GM13976 (cell line): ENCODE measurements around the gene AANAT.
"Not testable (repeated sequence)": the region's sequence is repeated elsewhere in the genome, so short reads cannot be mapped to it uniquely, and the experiment has no call there.

ENCODE experiments used
- DNase-seq: peaks from one replicate; pipeline ENCODE4 v3.0.0; 2012; ENCODE audit warnings: low spot score
- in situ Hi-C: fragments of 300-500 bp; cut with MboI; formaldehyde crosslinking; loops from one replicate; pipeline ENCODE4 v1.12.0; 2022; ENCODE audit warnings: low sequenced_read_pairs, mixed read lengths, inconsistent platforms; ENCODE audit not compliant: unreplicated experiment
- TF ChIP-seq, protein P1 (sequence below): IDR thresholded peaks from 2 replicates; pipeline ENCODE4 v1.5.1; 2012; ENCODE audit warnings: borderline replicate concordance, mild to moderate bottlenecking; ENCODE audit not compliant: insufficient read depth; ENCODE audit errors: extremely low read depth, missing control alignments, control extremely low read depth

AANAT gene

DNA sequence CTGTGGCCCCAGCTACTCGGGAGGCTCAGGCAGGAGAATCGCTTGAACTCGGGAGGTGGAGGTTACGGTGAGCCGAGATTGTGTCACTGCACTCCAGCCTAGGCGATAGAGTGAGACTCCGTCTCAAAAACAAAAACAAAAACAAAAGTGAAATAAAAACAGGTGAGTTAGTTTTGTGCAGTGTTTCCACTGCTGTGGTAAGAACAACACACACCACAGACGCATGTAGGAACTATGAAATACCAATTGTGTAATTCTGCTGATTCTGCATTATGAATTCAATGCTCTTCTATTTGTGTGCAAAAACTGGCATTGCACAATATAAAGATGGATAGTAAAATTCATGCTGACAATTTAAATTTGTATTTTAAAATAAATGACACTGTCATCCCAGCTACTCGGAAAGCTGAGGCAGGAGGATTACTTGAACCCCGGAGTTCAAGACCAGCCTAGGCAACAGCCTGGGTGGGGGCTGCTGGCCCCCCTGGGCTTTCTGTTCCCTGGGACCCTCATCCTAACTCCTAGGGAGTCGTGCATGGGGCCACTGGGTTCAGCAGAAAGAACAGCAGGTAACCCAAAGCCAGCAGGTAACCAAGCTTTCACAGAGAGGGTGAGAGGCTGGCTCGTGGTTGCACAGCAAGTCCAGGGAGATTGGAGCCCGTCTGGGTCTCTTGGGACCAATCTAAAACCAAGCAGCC is 44.4 kb downstream of the AANAT start:
- in situ Hi-C loops = no loop called here
- TF ChIP-seq, protein P1, sequence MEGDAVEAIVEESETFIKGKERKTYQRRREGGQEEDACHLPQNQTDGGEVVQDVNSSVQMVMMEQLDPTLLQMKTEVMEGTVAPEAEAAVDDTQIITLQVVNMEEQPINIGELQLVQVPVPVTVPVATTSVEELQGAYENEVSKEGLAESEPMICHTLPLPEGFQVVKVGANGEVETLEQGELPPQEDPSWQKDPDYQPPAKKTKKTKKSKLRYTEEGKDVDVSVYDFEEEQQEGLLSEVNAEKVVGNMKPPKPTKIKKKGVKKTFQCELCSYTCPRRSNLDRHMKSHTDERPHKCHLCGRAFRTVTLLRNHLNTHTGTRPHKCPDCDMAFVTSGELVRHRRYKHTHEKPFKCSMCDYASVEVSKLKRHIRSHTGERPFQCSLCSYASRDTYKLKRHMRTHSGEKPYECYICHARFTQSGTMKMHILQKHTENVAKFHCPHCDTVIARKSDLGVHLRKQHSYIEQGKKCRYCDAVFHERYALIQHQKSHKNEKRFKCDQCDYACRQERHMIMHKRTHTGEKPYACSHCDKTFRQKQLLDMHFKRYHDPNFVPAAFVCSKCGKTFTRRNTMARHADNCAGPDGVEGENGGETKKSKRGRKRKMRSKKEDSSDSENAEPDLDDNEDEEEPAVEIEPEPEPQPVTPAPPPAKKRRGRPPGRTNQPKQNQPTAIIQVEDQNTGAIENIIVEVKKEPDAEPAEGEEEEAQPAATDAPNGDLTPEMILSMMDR = no peak
- DNase-seq = no peak

DNA sequence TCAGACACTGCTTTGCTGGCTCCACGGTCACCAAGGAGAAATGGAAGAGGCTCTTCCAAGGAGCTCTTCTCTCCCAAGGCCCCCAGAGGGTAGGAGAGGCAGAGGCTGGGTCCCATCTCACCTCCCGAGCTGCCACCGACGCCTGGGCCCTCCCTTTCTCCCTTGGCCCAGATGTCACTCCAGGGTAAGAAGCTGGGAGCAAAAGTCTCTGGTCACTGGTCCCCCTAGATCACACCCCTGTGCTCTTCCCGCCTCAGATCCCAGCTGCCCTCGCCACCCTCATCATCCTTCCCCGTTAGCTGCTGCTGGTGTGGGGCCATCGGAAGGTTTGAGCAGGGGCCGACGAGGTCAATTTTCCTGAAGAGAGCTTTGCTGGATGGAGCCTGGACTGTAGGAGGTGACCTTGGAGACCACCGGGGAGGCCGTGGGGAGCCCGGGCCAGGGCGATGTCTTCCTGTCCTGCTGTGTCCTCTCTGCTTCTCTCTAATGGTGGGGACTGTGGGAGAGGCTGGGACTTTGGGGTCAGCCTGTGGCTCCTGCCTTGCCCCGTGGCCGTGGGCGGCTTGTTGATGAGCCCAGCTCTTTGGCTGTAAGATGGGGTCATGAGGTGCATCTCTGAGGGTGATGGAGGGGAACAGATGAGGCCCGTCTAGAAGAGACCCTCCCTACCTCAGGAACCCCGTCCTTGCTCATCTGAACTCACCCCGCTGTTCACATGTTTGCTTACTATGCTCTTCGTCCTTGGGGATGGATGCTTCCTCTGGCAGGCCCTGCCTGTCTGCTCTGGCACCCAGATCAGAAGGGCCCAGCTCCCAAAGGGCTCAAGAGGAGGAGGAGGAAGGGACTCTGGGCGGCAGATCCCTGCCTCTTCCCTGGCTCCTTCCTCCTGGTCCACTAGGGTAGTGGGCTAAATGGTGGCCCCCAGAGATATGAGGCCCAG is 45.2 kb downstream of the AANAT start:
- DNase-seq = no peak
- in situ Hi-C loops = no loop called here
- TF ChIP-seq, protein P1 = no peak

DNA sequence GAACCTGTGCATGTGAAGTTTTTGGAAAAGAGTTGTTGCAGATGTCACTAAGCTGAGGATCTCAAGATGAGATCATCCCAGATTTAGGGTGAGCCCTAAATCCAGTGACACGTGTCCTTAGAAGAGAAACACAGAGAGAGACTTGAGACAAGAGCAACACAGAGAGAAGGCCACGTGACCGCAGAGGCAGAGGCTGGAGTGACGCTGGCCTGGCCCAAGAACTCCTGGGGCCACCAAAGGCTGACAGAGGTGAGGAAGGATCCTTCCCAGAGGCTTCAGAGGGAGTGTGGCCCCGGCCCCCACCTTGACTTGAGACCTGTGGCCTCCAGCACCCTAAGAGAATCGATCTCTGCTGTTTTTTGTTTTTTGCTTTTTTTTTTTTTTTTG is 45.9 kb downstream of the AANAT start:
- in situ Hi-C loops = no loop called here
- TF ChIP-seq, protein P1 = no peak
- DNase-seq = no peak

DNA sequence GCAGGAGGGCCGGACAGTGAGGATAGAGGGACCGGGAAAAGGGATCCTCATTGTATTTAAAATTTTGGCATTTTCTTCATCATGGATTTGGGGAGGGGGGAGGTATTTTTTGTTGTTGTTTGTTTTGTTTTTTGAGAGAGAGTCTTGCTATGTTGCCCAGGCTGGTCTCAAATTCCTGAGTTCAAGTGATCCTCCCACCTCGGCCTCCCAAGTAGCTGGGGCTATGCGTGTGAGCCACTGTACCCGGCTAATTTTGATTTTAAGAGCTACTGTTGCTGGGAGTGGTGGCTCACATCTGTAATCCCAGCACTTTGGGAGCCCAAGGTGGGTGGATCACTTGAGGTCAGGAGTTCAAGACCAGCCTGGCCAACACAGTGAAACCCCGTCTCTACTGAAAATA is 47.0 kb downstream of the AANAT start:
- DNase-seq, in situ Hi-C loops: not testable (repeated sequence)

DNA sequence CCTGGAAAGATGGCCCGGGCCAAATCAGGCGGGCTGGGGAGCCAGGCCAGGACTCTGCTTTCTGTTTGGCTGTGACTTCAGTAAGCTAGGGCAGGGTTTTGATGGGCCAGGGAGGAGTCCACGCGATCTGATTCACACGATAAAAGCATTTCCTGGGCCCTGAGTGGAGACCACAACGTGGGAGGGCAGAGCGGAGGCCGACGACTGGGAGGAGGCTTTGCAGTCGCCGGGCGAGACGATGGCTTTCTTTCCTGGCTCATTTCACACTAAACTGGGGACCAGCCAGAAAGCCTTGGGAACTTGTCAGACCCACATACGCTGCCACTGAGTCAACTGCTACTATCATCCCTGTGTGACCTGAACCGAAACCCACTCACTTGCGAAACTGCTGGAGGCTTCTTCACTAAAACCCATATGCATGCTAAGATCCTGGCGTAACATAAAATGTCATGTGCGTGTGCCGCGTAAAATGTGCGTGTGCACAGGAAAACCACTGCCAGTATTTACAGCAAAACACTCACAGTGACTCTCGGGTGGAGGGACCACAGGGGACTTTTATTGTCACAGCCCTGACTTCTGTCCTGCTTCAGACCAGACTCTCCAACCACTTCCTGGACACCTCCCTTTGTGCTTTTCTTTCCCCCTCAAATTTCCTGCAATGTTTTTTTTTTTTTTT is 48.0 kb downstream of the AANAT start:
- in situ Hi-C loops = no loop called here
- TF ChIP-seq, protein P1 = no peak
- peak; percentile 73 for DNase-seq

DNA sequence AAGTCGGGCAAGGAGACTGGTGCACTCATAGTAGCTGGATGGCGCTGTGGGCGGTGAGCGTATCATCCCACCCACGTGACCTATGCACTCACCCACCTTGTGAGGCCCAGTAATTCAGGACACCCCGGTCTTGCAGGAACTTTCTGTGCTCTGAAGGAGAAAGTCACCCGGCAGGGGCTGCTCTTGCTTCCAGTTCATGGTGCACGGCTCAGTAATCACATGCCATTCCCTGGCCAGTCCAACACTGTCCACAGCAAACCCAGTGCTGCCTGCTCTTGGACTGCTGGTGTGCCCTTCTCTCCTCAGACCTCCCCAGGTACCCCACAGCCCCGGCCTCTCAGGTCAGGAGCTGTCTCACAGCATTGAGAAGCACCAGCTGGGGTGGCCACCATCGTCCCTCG is 50.2 kb downstream of the AANAT start:
- no peak for DNase-seq
- TF ChIP-seq, protein P1 = no peak
- in situ Hi-C loops = no loop called here
